Progenitor cell of endocrine pancreas (in vitro differentiated cells): ENCODE measurements around the gene DOCK6. TPM values are rescaled to one million over a fixed set of nuclear protein-coding genes. Genes with fewer than 3 reads are reported as not detected.

Experiments used
- DNase-seq: peaks from one replicate; pipeline ENCODE4 v3.0.0; 2021; ENCODE audit warnings: low spot score; ENCODE audit not compliant: unreplicated experiment
- H3K27ac Mint-ChIP-seq: 2 replicates; pipeline ENCODE4 v1.8.0; 2021; ENCODE audit warnings: mild to moderate bottlenecking, moderate library complexity, mixed read lengths
- H3K27me3 Mint-ChIP-seq: 2 replicates; pipeline ENCODE4 v1.8.0; 2021; ENCODE audit warnings: mixed read lengths
- H3K36me3 Mint-ChIP-seq: 2 replicates; pipeline ENCODE4 v1.8.0; 2022; ENCODE audit warnings: mixed read lengths; ENCODE audit not compliant: insufficient read depth
- H3K4me1 Mint-ChIP-seq: 2 replicates; pipeline ENCODE4 v1.8.0; 2021; ENCODE audit warnings: low read depth, mixed read lengths
- H3K4me3 Mint-ChIP-seq: 2 replicates; pipeline ENCODE4 v1.8.0; 2021; ENCODE audit warnings: low read depth, mild to moderate bottlenecking, moderate library complexity, mixed read lengths
- H3K9me3 Mint-ChIP-seq: 2 replicates; pipeline ENCODE4 v1.8.0; 2021; ENCODE audit warnings: low read depth, mixed read lengths
- total RNA-seq: library from RNA; stranded (reverse); gene quantifications from 2 replicates; pipeline ENCODE4 v1.2.1, GENCODE V29; 2021
- TF ChIP-seq, protein P1 (sequence below): fragments of 200-600 bp; sonication (generic); IDR thresholded peaks from one replicate; pipeline ENCODE4 v1.5.0; 2021; ENCODE audit warnings: antibody characterized with exemption, mild to moderate bottlenecking; ENCODE audit not compliant: unreplicated experiment

Gene DOCK6
- total RNA-seq, 1 donor from 2014 or later, result 88.0 TPM

DNA sequence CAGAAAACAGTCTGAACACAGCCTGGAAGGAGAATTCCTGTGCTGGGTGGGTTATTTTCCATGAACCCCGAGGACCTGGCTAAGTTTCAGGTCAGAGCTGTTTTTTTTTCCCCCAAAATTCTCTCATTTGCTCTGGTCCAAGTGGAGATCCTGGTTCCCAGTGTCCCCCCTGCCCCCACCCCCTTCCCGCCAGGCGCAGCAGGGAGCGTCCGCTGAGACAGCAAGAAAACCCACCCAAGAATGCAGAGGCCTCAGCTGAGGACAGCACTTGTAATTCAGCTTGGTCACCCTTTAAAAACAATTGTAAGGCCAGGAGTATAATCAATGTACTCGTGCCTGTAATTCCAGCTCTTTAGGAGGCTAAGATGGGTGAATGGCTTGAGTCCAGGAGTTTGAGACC, 22.2 kb upstream of the DOCK6 start:
- peaks cover 3% of the 10 kb centered on the region for H3K27me3 Mint-ChIP-seq
- no peaks in the 10 kb centered on the region for H3K36me3 Mint-ChIP-seq
- DNase-seq, result no peak
- no peak overlapping the region for H3K27ac Mint-ChIP-seq
- H3K9me3 Mint-ChIP-seq, result no peaks in the 10 kb centered on the region
- H3K4me1 Mint-ChIP-seq, result no peaks in the 10 kb centered on the region
- no peak overlapping the region for H3K4me3 Mint-ChIP-seq
- TF ChIP-seq, protein P1, sequence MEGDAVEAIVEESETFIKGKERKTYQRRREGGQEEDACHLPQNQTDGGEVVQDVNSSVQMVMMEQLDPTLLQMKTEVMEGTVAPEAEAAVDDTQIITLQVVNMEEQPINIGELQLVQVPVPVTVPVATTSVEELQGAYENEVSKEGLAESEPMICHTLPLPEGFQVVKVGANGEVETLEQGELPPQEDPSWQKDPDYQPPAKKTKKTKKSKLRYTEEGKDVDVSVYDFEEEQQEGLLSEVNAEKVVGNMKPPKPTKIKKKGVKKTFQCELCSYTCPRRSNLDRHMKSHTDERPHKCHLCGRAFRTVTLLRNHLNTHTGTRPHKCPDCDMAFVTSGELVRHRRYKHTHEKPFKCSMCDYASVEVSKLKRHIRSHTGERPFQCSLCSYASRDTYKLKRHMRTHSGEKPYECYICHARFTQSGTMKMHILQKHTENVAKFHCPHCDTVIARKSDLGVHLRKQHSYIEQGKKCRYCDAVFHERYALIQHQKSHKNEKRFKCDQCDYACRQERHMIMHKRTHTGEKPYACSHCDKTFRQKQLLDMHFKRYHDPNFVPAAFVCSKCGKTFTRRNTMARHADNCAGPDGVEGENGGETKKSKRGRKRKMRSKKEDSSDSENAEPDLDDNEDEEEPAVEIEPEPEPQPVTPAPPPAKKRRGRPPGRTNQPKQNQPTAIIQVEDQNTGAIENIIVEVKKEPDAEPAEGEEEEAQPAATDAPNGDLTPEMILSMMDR, result no peak

DNA sequence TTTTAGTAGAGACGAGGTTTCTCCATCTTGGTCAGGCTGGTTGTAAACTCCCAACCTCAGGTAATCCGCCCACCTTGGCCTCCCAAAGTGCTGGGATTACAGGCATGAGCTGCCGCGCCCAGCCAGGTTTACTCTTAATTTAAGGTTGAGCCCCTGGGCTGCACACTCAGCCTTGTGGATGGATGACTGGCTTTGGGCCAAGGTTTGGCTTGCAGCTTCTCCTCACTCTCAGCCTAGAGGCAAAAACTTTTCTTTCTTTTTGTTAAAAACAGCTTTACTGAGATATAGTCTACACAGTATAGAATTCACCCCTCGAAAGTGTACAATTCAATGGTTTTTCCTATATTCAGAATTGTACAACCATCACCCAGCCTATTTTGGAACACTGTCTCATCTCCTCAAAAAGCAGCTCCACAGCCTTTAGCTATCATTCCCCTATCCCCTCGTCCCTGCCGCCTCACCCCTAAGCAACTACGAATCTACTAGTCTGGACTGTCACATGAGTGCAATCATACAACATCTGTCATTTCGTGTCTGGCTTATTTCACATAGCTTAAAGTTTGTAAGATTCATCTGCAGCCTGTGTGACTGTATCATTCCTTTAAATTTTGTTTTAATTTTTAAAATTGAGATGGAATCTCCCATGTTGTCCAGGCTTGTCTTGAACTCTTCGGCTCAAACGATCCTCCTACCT, 19.2 kb upstream of the DOCK6 start:
- no peaks in the 10 kb centered on the region for H3K4me1 Mint-ChIP-seq
- H3K27ac Mint-ChIP-seq, result no peak overlapping the region
- peaks cover 2% of the 10 kb centered on the region for H3K9me3 Mint-ChIP-seq
- no peak for DNase-seq
- H3K36me3 Mint-ChIP-seq, result no peaks in the 10 kb centered on the region
- TF ChIP-seq, protein P1, result no peak
- H3K4me3 Mint-ChIP-seq, result no peak overlapping the region
- no peaks in the 10 kb centered on the region for H3K27me3 Mint-ChIP-seq

DNA sequence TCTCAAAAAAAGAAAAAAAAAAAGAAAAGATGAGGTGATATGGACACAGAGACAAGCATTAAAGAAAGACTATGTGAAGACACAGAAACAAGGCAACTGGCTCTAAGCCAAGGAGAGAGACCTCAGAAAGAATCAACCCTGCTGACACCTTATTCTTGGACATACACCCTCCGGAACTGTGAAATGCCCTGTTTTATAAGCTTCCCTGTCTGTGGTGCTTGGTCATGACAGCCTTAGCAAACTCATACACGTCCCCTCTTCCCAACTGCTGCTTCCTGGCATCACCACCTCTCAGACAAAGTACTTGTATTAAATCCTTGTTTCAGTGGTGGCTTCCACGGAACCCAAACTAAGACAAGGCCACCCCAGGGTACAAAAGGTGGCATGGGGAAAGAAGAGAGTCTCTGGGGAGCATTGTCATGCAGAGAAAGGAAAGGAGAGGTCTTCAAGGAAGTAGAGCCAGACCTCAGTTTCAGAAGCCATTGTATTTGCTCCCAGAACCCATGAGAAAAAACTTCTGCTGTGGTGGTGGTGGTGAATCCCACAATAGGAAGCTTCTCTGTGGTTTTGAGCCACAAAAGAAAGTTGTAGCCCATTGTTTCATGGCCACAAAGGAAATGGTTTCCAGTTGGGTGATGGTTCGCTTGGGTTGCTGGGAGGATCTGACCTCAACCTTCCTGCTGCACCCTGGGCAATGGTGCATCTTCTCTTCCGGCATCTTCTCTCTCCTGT, 17.3 kb upstream of the DOCK6 start:
- H3K4me3 Mint-ChIP-seq, result no peak overlapping the region
- H3K27ac Mint-ChIP-seq, result no peak overlapping the region
- H3K4me1 Mint-ChIP-seq, result no peaks in the 10 kb centered on the region
- H3K9me3 Mint-ChIP-seq, result peaks cover 2% of the 10 kb centered on the region
- no peaks in the 10 kb centered on the region for H3K36me3 Mint-ChIP-seq
- no peak for DNase-seq
- H3K27me3 Mint-ChIP-seq, result no peaks in the 10 kb centered on the region
- TF ChIP-seq, protein P1, result no peak

DNA sequence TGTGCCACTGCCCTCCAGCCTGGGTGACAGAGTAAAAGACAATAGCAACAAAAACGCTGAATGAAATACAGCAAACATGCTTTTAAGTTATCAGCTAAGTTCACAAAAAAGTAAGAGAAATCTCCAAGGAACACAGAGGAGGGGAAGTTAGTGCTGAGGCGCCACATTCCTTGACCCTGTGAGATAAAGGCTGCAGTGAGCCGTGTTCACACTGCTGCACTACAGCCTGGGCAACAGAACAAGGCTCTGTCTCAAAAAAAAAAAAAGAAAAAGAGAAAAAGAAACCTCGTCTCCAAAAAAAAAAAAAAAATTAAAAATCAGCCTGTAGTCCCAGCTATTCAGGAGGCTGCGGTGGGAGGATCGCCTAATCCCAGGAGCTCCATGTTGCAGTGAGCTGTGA, 16.3 kb upstream of the DOCK6 start:
- DNase-seq, result no peak
- H3K4me1 Mint-ChIP-seq, result no peaks in the 10 kb centered on the region
- no peaks in the 10 kb centered on the region for H3K36me3 Mint-ChIP-seq
- no peak overlapping the region for H3K27ac Mint-ChIP-seq
- TF ChIP-seq, protein P1, result no peak
- H3K4me3 Mint-ChIP-seq, result no peak overlapping the region
- peaks cover 2% of the 10 kb centered on the region for H3K9me3 Mint-ChIP-seq
- H3K27me3 Mint-ChIP-seq, result no peaks in the 10 kb centered on the region

DNA sequence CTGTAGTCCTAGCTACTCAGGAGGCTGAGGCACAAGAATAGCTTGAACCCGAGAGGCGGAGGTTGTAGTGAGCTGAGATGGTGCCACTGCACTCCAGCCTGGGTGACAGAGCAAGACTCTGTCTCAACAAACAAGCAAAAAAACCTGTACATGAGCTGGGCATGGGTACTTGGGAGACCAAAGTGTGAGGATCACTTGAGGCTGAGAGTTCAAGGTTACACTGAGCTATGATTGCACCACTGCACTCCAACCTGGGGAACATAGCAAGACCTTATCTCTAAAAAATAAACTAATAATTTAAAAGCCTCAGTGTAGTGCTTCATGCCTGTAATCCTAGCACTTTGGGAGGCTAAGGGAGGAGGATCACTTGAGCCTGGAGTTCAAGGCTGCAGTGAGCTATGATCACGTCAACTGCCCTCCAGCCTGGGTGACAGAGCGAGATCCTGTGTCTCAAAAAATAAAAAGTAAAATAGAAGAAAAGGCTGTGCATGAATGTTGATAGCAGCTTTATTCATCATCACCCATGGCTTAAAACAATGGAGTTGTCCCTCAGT, 12.3 kb upstream of the DOCK6 start:
- DNase-seq, result no peak
- Mint-ChIP-seq H3K4me3 (no peak overlapping the region), H3K9me3 (peaks cover 2% of the 10 kb centered on the region), H3K36me3 (no peaks in the 10 kb centered on the region), H3K27me3 (no peaks in the 10 kb centered on the region), H3K4me1 (no peaks in the 10 kb centered on the region), H3K27ac (no peak overlapping the region)
- TF ChIP-seq, protein P1, result no peak
